Upper lobe of right lung (tissue), 1 donor: ENCODE data around the gene ELMOD3. TPM values are rescaled to one million over a fixed set of nuclear protein-coding genes. Genes with fewer than 3 reads are reported as not detected.

Experiments
- ATAC-seq: fragments of 200-7000 bp; cut with Tn5 transposase; one replicate; pipeline ENCODE4 v1.9.1; 2020; ENCODE audit warnings: mild to moderate bottlenecking, moderate library complexity
- DNase-seq: peaks from one replicate; pipeline ENCODE4 v3.0.0-alpha.2; 2020
- H3K27ac ChIP-seq: fragments of 200-600 bp; one replicate; pipeline ENCODE4 v1.8.0; 2022
- H3K27me3 ChIP-seq: fragments of 200-600 bp; one replicate; pipeline ENCODE4 v1.8.0; 2022; ENCODE audit warnings: mild to moderate bottlenecking
- H3K36me3 ChIP-seq: fragments of 200-600 bp; one replicate; pipeline ENCODE4 v1.8.0; 2022
- H3K4me1 ChIP-seq: fragments of 200-600 bp; one replicate; pipeline ENCODE4 v1.8.0; 2022
- H3K4me3 ChIP-seq: fragments of 200-600 bp; one replicate; pipeline ENCODE4 v1.8.0; 2022; ENCODE audit warnings: mild to moderate bottlenecking
- H3K9me3 ChIP-seq: fragments of 200-600 bp; one replicate; pipeline ENCODE4 v1.8.0; 2022
- intact Hi-C: fragments of 100-400 bp; cut with DNase I; formaldehyde crosslinking; loops from one replicate; pipeline ENCODE4 v1.11.0; 2022
- total RNA-seq: library from RNA; stranded (reverse); fragmentation: NEBNext Ultra II Directional; extraction: Animal tissue kit (Norgen Biotek cat#: 25700); gene quantifications from one replicate; pipeline ENCODE4 v1.2.1, GENCODE V29; 2021
- TF ChIP-seq, protein P1 (sequence below): fragments of 200-600 bp; IDR thresholded peaks from one replicate; pipeline ENCODE4 v1.8.0; 2022; ENCODE audit warnings: antibody characterized with exemption
- donor health status: DM: no; HTN: yes; CAD: no; lungs with severe emphysema.

ELMOD3 gene
- total RNA-seq, 1 donor from 2014 or later, result 22.0 TPM

DNA sequence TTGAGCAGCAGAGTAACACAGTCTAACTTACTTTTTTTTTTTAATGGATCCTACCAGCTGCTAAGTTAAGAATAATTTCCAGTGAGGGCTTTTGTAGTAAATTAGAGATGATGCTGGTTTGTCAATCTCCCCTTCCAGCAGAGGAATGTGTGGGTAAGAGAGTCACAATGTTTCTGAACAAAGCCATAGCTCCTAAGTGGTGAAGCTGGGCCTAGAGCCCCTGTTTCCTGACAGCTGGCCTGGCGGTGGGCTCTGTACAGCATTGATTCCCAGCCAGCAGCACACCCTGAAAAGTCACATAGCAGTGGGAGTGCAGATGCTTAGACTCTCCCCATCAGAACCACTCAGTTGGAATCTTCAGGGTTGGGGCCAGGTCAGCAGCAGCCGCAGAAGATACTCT lies 31.2 kb downstream of the ELMOD3 start:
- no peaks in the 10 kb centered on the region for H3K9me3 ChIP-seq
- no peak overlapping the region for H3K27ac ChIP-seq
- DNase-seq (no peak), ATAC-seq (no peak)
- no peak overlapping the region for H3K4me3 ChIP-seq
- TF ChIP-seq, protein P1, sequence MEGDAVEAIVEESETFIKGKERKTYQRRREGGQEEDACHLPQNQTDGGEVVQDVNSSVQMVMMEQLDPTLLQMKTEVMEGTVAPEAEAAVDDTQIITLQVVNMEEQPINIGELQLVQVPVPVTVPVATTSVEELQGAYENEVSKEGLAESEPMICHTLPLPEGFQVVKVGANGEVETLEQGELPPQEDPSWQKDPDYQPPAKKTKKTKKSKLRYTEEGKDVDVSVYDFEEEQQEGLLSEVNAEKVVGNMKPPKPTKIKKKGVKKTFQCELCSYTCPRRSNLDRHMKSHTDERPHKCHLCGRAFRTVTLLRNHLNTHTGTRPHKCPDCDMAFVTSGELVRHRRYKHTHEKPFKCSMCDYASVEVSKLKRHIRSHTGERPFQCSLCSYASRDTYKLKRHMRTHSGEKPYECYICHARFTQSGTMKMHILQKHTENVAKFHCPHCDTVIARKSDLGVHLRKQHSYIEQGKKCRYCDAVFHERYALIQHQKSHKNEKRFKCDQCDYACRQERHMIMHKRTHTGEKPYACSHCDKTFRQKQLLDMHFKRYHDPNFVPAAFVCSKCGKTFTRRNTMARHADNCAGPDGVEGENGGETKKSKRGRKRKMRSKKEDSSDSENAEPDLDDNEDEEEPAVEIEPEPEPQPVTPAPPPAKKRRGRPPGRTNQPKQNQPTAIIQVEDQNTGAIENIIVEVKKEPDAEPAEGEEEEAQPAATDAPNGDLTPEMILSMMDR, result no peak
- H3K36me3 ChIP-seq, result peaks cover 62% of the 10 kb centered on the region
- H3K4me1 ChIP-seq, result no peaks in the 10 kb centered on the region
- no peaks in the 10 kb centered on the region for H3K27me3 ChIP-seq
- intact Hi-C loops, result no loop called here

GRCh38 chr2:85387754-85388153 lies 33.2 kb downstream of the ELMOD3 start:
- no peak for DNase-seq
- Histone ChIP-seq H3K4me1 (no peaks in the 10 kb centered on the region), H3K27me3 (no peaks in the 10 kb centered on the region), H3K27ac (no peak overlapping the region), H3K4me3 (no peak overlapping the region), H3K9me3 (no peaks in the 10 kb centered on the region), H3K36me3 (peaks cover 65% of the 10 kb centered on the region)
- TF ChIP-seq, protein P1, result no peak
- ATAC-seq, result no peak
- intact Hi-C loops, result no loop called here

DNA sequence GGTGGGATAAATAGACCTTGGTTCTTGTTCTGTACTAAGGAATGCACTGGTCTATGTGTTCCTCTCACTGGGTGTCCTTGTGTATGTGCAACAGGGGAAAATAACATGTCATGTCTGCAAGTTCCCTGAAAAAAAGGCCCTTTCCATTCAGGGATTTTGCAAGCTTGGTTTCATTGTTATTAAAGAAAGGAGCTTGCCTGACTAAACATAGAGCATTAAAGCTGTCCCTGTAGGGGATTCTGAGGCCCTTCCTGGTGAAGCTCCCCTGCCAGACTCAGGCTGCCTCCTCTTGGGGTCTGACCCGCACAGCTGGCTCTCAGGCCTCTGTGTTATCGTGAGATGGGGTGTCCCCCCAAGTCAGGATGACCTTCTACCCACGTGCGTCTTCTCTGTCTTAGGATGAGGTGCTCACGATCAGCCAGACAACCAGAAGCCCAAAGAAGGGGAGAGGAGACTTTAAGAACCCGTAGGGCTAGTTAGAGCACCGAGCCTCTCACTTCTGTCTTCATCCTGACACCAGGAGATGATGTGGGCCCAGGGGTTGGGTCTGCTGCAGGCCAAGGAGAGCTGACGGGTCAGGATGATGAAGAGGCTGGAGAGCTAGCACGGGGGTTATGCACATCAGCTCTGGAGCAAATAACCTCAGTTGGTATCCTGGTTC lies 34.4 kb downstream of the ELMOD3 start:
- ATAC-seq (no peak), DNase-seq (no peak)
- H3K4me1 ChIP-seq, result no peaks in the 10 kb centered on the region
- H3K36me3 ChIP-seq, result peaks cover 61% of the 10 kb centered on the region
- TF ChIP-seq, protein P1, result no peak
- intact Hi-C loops, result no loop called here
- no peak overlapping the region for H3K4me3 ChIP-seq
- H3K9me3 ChIP-seq, result no peaks in the 10 kb centered on the region
- H3K27ac ChIP-seq, result no peak overlapping the region
- H3K27me3 ChIP-seq, result no peaks in the 10 kb centered on the region

GRCh38 chr2:85390941-85391669 lies 36.5 kb downstream of the ELMOD3 start:
- TF ChIP-seq, protein P1, result peak; percentile 67
- peak; percentile 80 for ATAC-seq
- H3K36me3 ChIP-seq, result peaks cover 66% of the 10 kb centered on the region

GRCh38 chr2:85393836-85394235 lies 39.3 kb downstream of the ELMOD3 start:
- no peaks in the 10 kb centered on the region for H3K9me3 ChIP-seq
- peaks cover 47% of the 10 kb centered on the region for H3K36me3 ChIP-seq
- TF ChIP-seq, protein P1, result no peak
- ATAC-seq, result no peak
- no peak overlapping the region for H3K27ac ChIP-seq
- no peaks in the 10 kb centered on the region for H3K27me3 ChIP-seq
- H3K4me1 ChIP-seq, result peaks cover 11% of the 10 kb centered on the region
- intact Hi-C loops, result no loop called here
- peak; percentile 49 for DNase-seq
- no peak overlapping the region for H3K4me3 ChIP-seq

More at GRCh38 chr2:85390941-85391669, 36.5 kb downstream of the ELMOD3 start:
- peak; percentile 82 for DNase-seq
- Histone ChIP-seq H3K4me3 (no peak overlapping the region), H3K27me3 (no peaks in the 10 kb centered on the region), H3K9me3 (no peaks in the 10 kb centered on the region), H3K4me1 (peaks cover under 1% of the 10 kb centered on the region), H3K27ac (no peak overlapping the region)
- intact Hi-C loops, result no loop called here
